ENCODE results near the gene ATOSB.
A peak's percentile ranks its signal among the peaks of the same experiment; 100 is the strongest.
"Not testable (repeated sequence)": the region's sequence is repeated elsewhere in the genome, so short reads cannot be mapped to it uniquely, and the experiment has no call there.

The ATOSB gene

DNA sequence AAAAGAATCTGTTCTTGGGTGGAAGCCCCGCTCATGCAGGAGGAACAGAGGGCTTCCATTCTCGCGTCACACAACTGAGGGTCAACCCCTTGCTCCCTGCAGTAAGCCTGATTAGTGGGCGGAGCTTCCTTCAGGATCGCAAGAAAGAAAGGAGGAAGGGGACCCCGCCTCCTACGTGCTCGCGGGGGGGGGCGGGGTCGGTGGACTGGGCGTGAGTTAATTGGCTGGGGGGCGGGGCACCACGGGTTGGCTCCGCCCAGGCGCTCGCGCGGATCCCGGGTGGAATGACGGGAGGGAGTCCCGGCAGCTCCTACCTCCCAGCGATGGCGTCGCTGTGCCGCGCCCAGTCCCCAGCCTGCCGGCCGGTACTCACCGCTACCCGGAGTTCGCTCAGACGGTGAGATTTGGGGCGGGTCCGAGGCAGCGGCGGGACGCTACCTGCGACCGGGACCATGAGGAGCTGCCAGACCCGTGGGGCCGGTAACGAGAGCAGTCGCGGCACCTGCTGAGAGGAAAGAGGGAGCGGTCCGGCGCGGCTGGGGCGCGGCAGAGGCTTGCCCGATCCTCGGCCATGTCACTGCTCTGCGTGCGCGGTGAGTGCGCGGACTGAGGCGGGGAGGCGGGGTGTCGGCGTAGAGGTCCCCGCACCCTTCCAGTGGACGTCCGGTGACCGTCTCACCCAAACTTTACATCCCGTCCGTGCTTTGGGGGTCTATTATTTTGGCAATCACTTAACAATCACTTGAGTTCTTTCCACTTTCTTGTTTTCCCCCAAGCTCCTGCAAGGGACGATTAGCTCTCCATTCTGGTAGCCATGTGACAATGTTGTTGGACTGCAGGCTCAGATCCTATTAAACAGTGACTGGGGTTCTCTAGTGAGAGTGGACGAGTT lies 46.3 kb upstream of the ATOSB start, which contains the start of gene UNC13B:
Gene UNC13B (plus strand): TSS at position 297 of the 892 bp plus-strand sequence. CDS start 275 bp downstream, at position 572.
- Histone ChIP-seq H2BK120ac (ENCODE audit: low read depth, low read length) (no peak within 1 kb of the TSS), H2BK15ac (ENCODE audit: low read length) (no peak within 1 kb of the TSS), H3K27ac (replicated peaks; ENCODE audit: low read length) (peak within 1 kb of the TSS; percentile 74), H3K79me1 (ENCODE audit: low read depth, low read length) (no peaks in the 10 kb centered on the region), H2BK5ac (ENCODE audit: low read length) (peak within 1 kb of the TSS; percentile 91), H2AFZ (ENCODE audit: low read length) (peak within 1 kb of the TSS; percentile 98), H3K4me2 (ENCODE audit: insufficient read depth, low read length, poor library complexity, severe bottlenecking) (peak within 1 kb of the TSS; percentile 78), H3K14ac (ENCODE audit: low read length) (peak within 1 kb of the TSS; percentile 41), H2BK12ac (ENCODE audit: low read length) (peak within 1 kb of the TSS; percentile 14), H3K9ac (ENCODE audit: low read depth, low read length, poor library complexity) (peak within 1 kb of the TSS; percentile 89), H2AK5ac (ENCODE audit: low read depth, low read length) (no peak within 1 kb of the TSS), H3K27me3 (ENCODE audit: control insufficient read depth in 3 of 3, insufficient read depth in 3 of 3, low read depth in 1 of 3, low read length in 3 of 3) (no peaks in the 10 kb centered on the region), H3K4me1 (ENCODE audit: control insufficient read depth in 2 of 2, insufficient read depth in 1 of 2, low read depth in 1 of 2, low read length in 2 of 2) (peaks cover 2 to 7% of the 10 kb centered on the region in 2 donors), H3K36me3 (replicated peaks in 1 of 2; ENCODE audit: control insufficient read depth in 2 of 2, insufficient read depth in 2 of 2, low read length in 2 of 2) (no peaks in the 10 kb centered on the region), H3K4me3 (ENCODE audit: low read length in 2 of 2) (peak within 1 kb of the TSS; percentile 76 to 94), H3K9me3 (replicated peaks in 1 of 2; ENCODE audit: control insufficient read depth in 2 of 2, insufficient read depth in 1 of 2, low read depth in 1 of 2, low read length in 2 of 2) (no peaks in the 10 kb centered on the region), H4K8ac (ENCODE audit: low read depth, low read length) (no peak within 1 kb of the TSS), H3K23ac (ENCODE audit: low read depth, low read length, poor library complexity) (peak within 1 kb of the TSS; percentile 97), H3K18ac (ENCODE audit: low read length) (peak within 1 kb of the TSS; percentile 98), H4K91ac (ENCODE audit: low read depth, low read length, poor library complexity) (no peak within 1 kb of the TSS), H3K4ac (ENCODE audit: low read length) (no peak within 1 kb of the TSS)
- no CpG with 5 or more reads among the region's 70 CpGs for WGBS, 2 donors (ENCODE audit: extremely low coverage in 2 of 2, insufficient read length in 2 of 2, insufficient replicate concordance in 1 of 2)
- peak; percentile 97 for DNase-seq (ENCODE audit: low spot score)

DNA sequence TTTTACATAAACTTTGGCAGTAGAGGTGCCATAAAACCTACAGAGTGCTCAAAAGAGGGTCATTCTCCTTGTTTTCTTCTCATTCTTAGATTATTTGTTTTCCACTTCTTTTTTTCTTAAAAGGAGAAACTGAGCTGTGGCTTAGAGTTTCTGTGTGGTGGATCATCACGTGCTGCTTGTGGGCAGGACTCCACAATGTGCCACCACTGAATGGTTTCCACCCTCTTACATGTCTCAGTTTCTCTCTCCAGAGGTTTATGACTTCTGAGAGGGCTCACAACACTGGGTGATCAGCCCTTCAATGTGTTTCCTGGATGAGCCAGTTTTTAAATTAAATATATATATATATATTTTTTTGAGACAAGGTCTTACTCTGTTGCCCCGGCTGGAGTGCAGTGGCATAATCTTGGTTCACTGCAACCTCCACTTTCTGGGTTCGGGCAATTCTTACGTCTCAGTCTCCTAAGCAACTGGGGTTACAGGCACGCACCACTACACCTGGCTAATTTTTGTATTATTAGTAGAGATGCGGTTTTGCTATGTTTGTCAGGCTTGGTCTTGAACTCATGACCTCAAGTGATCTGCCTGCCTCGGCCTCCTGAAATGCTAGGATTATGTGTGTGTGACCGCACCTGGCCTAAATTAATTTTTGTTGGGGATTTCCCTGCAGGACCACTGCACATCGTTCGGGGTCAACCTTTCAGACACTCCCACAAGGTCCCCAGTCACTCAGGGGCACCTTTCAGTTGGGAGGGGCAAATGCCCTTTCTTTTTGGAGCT lies 43.0 kb upstream of the ATOSB start:
- Histone ChIP-seq H3K9ac (ENCODE audit: low read depth, low read length, poor library complexity) (no peak overlapping the region), H4K8ac (ENCODE audit: low read depth, low read length) (no peak overlapping the region), H3K23ac (ENCODE audit: low read depth, low read length, poor library complexity) (no peak overlapping the region), H3K27ac (replicated peaks; ENCODE audit: low read length) (no peak overlapping the region), H3K4me3 (ENCODE audit: low read length in 2 of 2) (no peak overlapping the region), H2BK15ac (ENCODE audit: low read length) (no peak overlapping the region), H2BK12ac (ENCODE audit: low read length) (no peak overlapping the region), H3K27me3 (ENCODE audit: control insufficient read depth in 3 of 3, insufficient read depth in 3 of 3, low read depth in 1 of 3, low read length in 3 of 3) (no peaks in the 10 kb centered on the region), H3K9me3 (replicated peaks in 1 of 2; ENCODE audit: control insufficient read depth in 2 of 2, insufficient read depth in 1 of 2, low read depth in 1 of 2, low read length in 2 of 2) (peaks cover 0 to 6% of the 10 kb centered on the region in 2 donors), H3K4me1 (ENCODE audit: control insufficient read depth in 2 of 2, insufficient read depth in 1 of 2, low read depth in 1 of 2, low read length in 2 of 2) (peaks cover 2 to 7% of the 10 kb centered on the region in 2 donors), H3K79me1 (ENCODE audit: low read depth, low read length) (no peaks in the 10 kb centered on the region), H2AK5ac (ENCODE audit: low read depth, low read length) (no peak overlapping the region), H3K4me2 (ENCODE audit: insufficient read depth, low read length, poor library complexity, severe bottlenecking) (no peak overlapping the region), H2AFZ (ENCODE audit: low read length) (no peak overlapping the region), H2BK5ac (ENCODE audit: low read length) (no peak overlapping the region), H3K4ac (ENCODE audit: low read length) (no peak overlapping the region), H2BK120ac (ENCODE audit: low read depth, low read length) (no peak overlapping the region), H3K18ac (ENCODE audit: low read length) (no peak overlapping the region), H3K36me3 (replicated peaks in 1 of 2; ENCODE audit: control insufficient read depth in 2 of 2, insufficient read depth in 2 of 2, low read length in 2 of 2) (no peaks in the 10 kb centered on the region), H4K91ac (ENCODE audit: low read depth, low read length, poor library complexity) (no peak overlapping the region), H3K14ac (ENCODE audit: low read length) (no peak overlapping the region)
- no peak for DNase-seq (ENCODE audit: low spot score)
- WGBS, 2 donors (ENCODE audit: extremely low coverage in 2 of 2, insufficient read length in 2 of 2, insufficient replicate concordance in 1 of 2) = no CpG with 5 or more reads among the region's 10 CpGs

DNA sequence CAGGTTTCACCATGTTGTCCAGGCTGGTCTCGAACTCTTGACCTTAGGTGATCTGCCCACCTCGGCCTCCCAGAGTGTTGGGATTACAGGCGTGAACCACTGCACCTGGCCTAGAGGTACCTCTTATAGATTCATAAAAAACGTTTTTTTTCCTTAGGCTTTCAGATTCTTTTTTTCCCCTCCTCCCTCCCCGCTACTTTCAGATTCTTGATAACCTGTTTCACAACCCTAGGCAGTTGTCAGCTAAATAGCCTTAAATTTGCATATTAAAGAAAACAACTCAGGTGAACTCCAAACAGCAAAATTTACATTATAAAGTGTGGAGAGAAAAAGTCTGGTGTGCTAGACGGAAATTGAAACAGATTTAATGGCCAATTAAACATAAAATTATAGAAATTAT lies 42.2 kb upstream of the ATOSB start:
- H3K18ac ChIP-seq (ENCODE audit: low read length) = not testable (repeated sequence)

DNA sequence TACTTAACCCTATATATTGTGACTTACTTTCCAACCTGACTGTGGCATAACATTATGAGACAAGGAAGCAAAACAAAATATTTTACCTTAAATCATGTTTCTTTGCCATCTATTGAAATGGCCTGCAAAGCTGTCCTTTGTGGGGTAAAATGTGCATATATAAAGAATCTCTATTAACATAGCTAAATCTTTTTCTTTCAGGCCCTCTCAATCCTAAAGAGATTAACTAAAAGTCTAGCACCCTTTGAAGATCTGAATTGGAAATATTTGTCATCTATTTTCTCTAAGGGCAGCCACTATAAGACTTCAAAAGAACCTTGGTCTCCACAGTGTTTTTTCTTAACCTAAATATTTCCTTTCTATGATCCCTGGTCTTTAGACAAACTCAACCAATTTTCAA lies 41.1 kb upstream of the ATOSB start:
- H3K4ac ChIP-seq (ENCODE audit: low read length) = no peak overlapping the region
- no peak overlapping the region for H3K27ac ChIP-seq (replicated peaks; ENCODE audit: low read length)
- no peak overlapping the region for H2BK12ac ChIP-seq (ENCODE audit: low read length)
- H3K18ac ChIP-seq (ENCODE audit: low read length) = no peak overlapping the region
- no peak overlapping the region for H2BK15ac ChIP-seq (ENCODE audit: low read length)
- peaks cover 0 to 8% of the 10 kb centered on the region in 2 donors for H3K9me3 ChIP-seq (replicated peaks in 1 of 2; ENCODE audit: control insufficient read depth in 2 of 2, insufficient read depth in 1 of 2, low read depth in 1 of 2, low read length in 2 of 2)
- H3K4me2 ChIP-seq (ENCODE audit: insufficient read depth, low read length, poor library complexity, severe bottlenecking) = no peak overlapping the region
- no peak overlapping the region for H2BK5ac ChIP-seq (ENCODE audit: low read length)
- no peak overlapping the region for H3K4me3 ChIP-seq (ENCODE audit: low read length in 2 of 2)
- H2BK120ac ChIP-seq (ENCODE audit: low read depth, low read length) = no peak overlapping the region
- DNase-seq (ENCODE audit: low spot score) = no peak
- no peak overlapping the region for H3K23ac ChIP-seq (ENCODE audit: low read depth, low read length, poor library complexity)
- H4K8ac ChIP-seq (ENCODE audit: low read depth, low read length) = no peak overlapping the region
- no peaks in the 10 kb centered on the region for H3K79me1 ChIP-seq (ENCODE audit: low read depth, low read length)
- no peak overlapping the region for H2AK5ac ChIP-seq (ENCODE audit: low read depth, low read length)
- no peak overlapping the region for H3K9ac ChIP-seq (ENCODE audit: low read depth, low read length, poor library complexity)
- H2AFZ ChIP-seq (ENCODE audit: low read length) = no peak overlapping the region
- H3K36me3 ChIP-seq (replicated peaks in 1 of 2; ENCODE audit: control insufficient read depth in 2 of 2, insufficient read depth in 2 of 2, low read length in 2 of 2) = no peaks in the 10 kb centered on the region
- H3K27me3 ChIP-seq (ENCODE audit: control insufficient read depth in 3 of 3, insufficient read depth in 3 of 3, low read depth in 1 of 3, low read length in 3 of 3) = no peaks in the 10 kb centered on the region
- H3K14ac ChIP-seq (ENCODE audit: low read length) = no peak overlapping the region
- H3K4me1 ChIP-seq (ENCODE audit: control insufficient read depth in 2 of 2, insufficient read depth in 1 of 2, low read depth in 1 of 2, low read length in 2 of 2) = peaks cover 0 to 2% of the 10 kb centered on the region in 2 donors
- H4K91ac ChIP-seq (ENCODE audit: low read depth, low read length, poor library complexity) = no peak overlapping the region

More for the DNA sequence above, 42.2 kb upstream of the ATOSB start:
- not testable (repeated sequence) for H3K14ac ChIP-seq (ENCODE audit: low read length); H3K9me3 ChIP-seq (replicated peaks in 1 of 2; ENCODE audit: control insufficient read depth in 2 of 2, insufficient read depth in 1 of 2, low read depth in 1 of 2, low read length in 2 of 2); H2AK5ac ChIP-seq (ENCODE audit: low read depth, low read length); H4K8ac ChIP-seq (ENCODE audit: low read depth, low read length); H3K27me3 ChIP-seq (ENCODE audit: control insufficient read depth in 3 of 3, insufficient read depth in 3 of 3, low read depth in 1 of 3, low read length in 3 of 3); H2AFZ ChIP-seq (ENCODE audit: low read length); H3K23ac ChIP-seq (ENCODE audit: low read depth, low read length, poor library complexity); H4K91ac ChIP-seq (ENCODE audit: low read depth, low read length, poor library complexity); H3K4me3 ChIP-seq (ENCODE audit: low read length in 2 of 2); H3K4me1 ChIP-seq (ENCODE audit: control insufficient read depth in 2 of 2, insufficient read depth in 1 of 2, low read depth in 1 of 2, low read length in 2 of 2); H2BK12ac ChIP-seq (ENCODE audit: low read length); H2BK5ac ChIP-seq (ENCODE audit: low read length); H2BK120ac ChIP-seq (ENCODE audit: low read depth, low read length); H3K9ac ChIP-seq (ENCODE audit: low read depth, low read length, poor library complexity); H3K36me3 ChIP-seq (replicated peaks in 1 of 2; ENCODE audit: control insufficient read depth in 2 of 2, insufficient read depth in 2 of 2, low read length in 2 of 2); H3K79me1 ChIP-seq (ENCODE audit: low read depth, low read length); DNase-seq (ENCODE audit: low spot score); H3K27ac ChIP-seq (replicated peaks; ENCODE audit: low read length); H3K4me2 ChIP-seq (ENCODE audit: insufficient read depth, low read length, poor library complexity, severe bottlenecking); H3K4ac ChIP-seq (ENCODE audit: low read length); H2BK15ac ChIP-seq (ENCODE audit: low read length)
- WGBS, 2 donors (ENCODE audit: extremely low coverage in 2 of 2, insufficient read length in 2 of 2, insufficient replicate concordance in 1 of 2) = no CpG with 5 or more reads among the region's 6 CpGs

All from neuronal stem cell (in vitro differentiated cells).